Hepatocyte (in vitro differentiated cells): ENCODE data around the gene IGFALS.

ENCODE experiments used
- CTCF ChIP-seq: fragments of 200-600 bp; sonication (generic); IDR thresholded peaks from 2 replicates; pipeline ENCODE4 v1.5.1; 2016; ENCODE audit warnings: antibody characterized with exemption, mild to moderate bottlenecking; ENCODE audit not compliant: poor library complexity
- EZH2 ChIP-seq: fragments of 200-600 bp; sonication (generic); IDR thresholded peaks from 2 replicates; pipeline ENCODE4 v1.6.1; 2016; ENCODE audit warnings: antibody characterized with exemption, mild to moderate bottlenecking, borderline replicate concordance

DNA sequence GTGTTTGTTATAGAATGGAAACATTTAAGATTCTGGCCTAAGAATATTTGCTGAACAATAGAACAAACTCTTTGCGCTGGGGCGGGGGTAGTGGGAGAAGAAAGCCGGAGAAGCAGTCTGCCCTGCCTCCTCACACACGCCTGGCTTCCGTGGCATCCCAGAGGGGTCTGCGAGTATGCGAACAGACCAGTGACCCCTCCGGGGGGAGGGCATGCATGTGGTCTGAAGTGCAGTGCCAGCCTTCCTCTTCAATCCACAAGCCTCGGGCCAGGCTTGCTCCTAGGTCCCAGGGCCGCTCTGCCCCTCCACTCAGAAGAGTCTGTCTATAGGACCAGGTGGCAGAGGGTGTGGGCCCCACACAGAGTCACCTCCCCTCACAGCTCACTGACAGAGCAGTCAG, 14.1 kb upstream of the IGFALS start:
- TF ChIP-seq EZH2 (no peak), CTCF (no peak)
